HG03354 (cell line): ENCODE results near the gene ZNF33A.
"Not testable (repeated sequence)": the region's sequence is repeated elsewhere in the genome, so short reads cannot be mapped to it uniquely, and the experiment has no call there.

Experiments
- ATAC-seq: cut with Tn5 transposase; IDR thresholded peaks from one replicate; pipeline ENCODE4 v1.9.1; 2021; ENCODE audit warnings: mild to moderate bottlenecking; ENCODE audit not compliant: unreplicated experiment, poor library complexity, severe bottlenecking

The ZNF33A gene

DNA sequence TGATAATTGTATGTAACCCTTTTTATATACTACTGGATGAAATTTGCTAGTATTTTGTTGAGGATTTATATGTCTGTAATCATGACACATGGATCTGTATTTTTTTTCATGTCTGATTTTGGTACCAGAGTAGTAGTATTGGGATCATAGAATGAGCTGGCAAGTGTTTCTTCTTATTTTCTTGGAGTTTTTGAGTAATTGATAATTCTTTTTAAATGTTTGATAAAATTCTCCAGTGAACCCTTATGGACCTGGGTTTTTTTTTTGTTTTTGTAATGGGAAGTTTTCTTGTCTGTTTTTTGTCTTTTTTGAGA is 28.4 kb downstream of the ZNF33A start:
- ATAC-seq: peak; percentile 6

DNA sequence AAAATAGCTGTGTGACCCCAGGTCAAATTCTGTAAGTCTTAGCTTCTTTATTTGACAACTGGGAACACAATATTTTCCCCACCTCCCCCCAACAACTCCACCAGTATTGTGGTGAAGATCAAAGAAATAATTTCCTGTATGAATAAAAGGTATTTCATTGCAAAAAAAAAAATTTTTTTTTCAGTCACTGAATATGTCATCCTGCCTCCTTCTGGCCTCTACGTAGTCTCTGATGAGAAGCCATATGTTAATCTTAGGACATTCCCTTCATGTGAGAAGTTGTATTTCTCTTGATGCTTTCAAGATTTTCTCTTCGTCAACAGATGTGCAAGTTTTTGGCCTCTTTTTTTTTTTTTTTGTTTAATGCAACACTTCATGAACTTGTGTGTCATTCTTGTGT is 33.0 kb downstream of the ZNF33A start:
- ATAC-seq: no peak

DNA sequence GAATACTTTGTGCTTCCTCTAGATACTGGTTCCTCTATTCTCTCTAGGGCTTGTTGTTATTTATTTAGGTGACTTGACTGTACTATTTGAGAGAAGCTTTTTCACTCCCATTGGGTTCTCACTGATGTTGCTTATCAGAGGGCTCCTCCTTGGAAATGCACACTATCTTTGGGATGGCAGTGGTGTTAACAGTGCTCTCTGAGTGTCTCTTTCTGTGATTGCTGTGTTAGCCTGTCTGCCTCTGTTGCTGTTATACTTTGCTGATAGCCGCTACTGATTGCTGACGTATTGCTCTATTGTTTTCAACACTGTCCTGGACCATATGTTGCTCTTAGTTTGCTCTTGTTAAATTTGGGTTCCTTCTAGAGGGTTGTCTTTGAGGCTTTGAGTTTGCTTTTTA is 34.7 kb downstream of the ZNF33A start:
- ATAC-seq: no peak

DNA sequence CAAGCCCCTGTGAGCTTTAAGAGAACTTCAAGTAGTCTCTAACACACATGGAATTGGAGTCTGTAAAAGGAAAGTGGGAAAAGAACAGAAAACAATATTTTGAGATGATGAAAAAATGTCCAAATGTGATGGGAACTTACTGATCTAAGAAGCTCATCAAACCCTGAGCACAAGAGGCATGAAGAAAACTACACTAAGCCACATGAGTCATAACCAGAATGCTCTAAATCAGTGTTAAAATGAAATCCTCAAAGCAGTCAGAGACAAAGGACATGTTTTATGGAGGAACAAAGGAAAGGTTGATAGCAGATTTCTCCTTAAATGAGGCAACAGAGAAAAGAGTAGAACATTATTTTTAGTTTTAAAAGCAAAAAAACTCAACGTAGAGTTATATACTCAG is 37.2 kb downstream of the ZNF33A start:
- peak; percentile 52 for ATAC-seq

DNA sequence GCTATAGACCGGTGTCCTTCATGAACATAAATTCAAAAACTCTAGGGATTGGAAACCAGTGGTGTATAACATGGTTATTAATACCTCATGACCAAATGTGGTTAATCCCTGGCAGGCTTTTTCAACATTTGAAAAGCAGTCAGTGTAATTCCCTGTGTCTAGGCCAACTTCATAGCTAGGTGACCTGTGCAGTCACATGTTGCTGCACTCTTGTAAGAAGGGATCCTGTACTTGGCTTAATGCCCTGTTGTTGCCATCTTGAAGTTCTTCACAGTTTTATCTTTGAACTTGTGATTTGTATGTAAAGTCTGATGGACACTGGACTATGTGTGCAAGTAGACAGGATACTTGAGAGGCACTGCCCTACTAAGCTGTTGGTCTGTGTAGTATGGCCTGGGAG is 39.7 kb downstream of the ZNF33A start:
- ATAC-seq: no peak

DNA sequence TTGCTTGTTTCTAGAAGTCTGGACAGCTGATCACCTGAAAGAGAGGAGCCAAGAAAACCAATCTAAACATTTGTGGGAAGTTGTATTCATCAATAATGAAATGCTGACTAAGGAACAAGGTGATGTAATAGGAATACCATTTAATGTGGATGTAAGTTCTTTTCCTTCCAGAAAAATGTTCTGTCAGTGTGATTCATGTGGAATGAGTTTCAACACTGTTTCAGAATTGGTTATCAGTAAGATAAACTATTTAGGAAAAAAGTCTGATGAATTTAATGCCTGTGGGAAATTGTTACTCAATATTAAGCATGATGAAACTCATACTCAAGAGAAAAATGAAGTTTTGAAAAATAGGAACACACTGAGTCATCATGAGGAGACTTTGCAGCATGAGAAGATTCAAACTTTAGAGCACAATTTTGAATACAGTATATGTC is 43.9 kb downstream of the ZNF33A start:
- no peak for ATAC-seq

DNA sequence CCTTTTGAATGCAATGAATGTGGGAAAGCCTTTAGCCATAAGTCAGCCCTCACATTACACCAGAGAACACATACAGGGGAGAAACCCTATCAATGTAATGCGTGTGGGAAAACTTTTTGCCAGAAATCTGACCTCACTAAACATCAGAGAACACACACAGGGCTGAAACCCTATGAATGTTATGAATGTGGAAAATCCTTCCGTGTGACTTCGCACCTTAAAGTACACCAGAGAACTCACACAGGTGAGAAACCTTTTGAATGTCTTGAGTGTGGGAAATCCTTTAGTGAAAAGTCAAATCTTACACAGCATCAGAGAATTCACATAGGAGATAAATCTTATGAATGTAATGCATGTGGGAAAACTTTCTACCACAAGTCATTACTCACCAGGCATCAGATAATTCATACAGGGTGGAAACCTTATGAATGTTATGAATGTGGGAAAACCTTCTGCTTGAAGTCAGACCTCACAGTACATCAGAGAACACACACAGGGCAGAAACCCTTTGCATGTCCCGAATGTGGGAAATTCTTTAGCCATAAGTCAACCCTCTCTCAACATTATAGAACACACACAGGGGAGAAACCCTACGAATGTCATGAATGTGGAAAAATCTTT is 44.9 kb downstream of the ZNF33A start:
- not testable (repeated sequence) for ATAC-seq

DNA sequence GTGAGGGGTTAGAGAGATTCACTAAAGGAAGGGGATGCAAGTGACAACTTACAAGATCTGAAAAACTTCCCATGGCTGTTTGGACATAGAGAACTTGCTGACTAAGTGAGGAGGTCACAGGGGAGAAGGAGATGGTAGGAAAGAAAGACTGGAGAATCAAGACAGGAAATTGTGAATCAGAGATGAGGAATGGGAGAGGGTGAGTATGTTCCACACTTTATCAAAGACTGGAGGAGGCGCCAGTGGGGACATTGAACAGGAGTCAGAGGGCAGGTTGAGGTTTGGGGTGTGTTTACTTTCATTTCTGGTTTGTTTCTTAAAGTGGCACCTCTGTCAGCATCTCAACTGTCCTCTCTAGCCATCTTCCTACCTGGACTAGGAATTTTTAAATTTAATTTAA is 59.2 kb downstream of the ZNF33A start:
- not testable (repeated sequence) for ATAC-seq

DNA sequence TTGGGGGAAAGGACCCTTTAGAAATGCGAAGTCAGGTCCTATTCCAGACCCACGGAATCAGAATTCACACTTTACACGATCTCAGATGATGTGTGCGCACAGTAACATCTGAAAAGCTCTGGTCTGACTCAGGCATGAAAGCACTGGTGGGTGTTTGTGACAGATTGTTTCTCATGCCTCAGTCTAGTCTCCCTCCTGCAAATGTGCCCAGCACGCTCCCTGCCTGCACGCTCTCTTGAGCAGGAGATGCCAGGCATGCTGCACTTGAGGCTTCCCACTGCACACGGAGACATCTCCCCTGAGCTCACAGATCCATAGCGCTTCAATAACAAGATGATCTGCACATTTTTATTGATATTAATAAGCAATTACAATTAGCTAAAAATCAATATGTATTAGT is 60.0 kb downstream of the ZNF33A start:
- ATAC-seq: no peak

DNA sequence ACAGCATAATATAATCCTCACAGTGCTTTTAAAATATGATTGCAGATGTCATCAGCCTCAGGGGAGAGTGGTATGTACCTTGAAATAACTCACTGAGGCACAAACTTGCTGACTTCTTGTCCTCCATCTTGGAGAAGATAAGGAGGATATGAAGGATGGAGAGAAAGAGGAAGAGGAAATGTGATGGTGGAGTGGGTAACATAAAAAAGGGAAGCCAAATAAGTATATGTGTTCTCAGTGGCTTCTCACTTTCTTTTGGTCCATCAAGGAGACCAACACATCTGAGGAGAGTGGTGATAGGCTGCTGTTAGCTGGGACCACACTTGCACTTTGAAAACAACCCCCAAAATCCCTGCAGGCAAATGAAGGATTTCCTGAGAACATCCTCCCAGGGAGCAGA is 62.1 kb downstream of the ZNF33A start:
- no peak for ATAC-seq

DNA sequence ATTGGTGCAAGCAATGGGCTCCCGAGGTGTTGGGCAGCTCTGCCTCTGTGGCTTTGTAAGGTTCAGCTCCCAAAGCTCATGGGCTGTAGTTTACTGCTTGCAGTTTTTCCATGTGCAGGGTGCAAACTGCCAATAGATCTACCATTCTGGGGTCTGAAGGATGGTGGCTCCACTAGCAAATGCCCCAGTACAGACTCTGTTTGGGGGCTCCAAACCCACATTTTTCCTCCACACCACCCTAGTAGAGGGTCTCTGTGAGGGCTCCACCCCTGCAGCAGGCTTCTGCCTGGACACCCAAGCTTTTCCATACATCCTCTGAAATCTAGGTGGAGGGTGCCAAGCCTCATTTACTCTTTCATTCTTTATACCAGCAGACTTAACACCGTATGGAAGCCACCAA is 66.2 kb downstream of the ZNF33A start:
- ATAC-seq: no peak

DNA sequence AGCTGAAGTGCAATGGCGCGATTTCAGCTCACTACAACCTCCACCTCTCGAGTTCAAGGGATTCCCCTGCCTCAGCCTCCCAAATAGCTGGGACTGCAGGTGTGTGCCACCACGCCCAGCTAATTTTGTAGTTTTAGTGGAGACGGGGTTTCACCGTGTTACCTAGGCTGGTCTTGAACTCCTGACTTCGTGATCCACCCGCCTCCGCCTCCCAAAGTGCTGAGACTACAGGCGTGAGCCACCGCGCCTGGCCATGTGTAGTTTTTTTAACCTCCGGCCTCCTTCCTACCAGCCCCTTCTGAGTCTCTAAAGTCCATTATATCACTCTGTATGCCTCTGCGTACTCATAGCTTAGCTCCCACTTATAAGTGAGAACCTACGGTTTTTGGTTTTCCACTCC is 82.8 kb downstream of the ZNF33A start:
- ATAC-seq: not testable (repeated sequence)

DNA sequence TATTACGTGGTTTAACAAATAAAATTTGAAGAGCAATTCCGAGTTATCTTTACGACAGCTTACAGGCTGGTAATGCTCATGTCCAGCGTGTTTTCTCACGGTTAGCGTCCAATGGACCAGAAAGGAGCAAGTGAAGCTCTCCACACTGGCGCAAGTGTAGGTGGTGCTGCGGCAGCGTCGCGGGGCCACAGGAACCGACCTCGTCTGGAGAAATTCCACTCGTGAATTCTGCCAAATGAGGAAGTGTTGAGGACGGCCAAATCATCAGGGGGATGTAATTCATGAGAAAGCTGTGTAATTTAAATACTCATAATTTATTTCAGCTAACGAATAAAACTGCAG is 83.3 kb downstream of the ZNF33A start:
- ATAC-seq: peak; percentile 3

DNA sequence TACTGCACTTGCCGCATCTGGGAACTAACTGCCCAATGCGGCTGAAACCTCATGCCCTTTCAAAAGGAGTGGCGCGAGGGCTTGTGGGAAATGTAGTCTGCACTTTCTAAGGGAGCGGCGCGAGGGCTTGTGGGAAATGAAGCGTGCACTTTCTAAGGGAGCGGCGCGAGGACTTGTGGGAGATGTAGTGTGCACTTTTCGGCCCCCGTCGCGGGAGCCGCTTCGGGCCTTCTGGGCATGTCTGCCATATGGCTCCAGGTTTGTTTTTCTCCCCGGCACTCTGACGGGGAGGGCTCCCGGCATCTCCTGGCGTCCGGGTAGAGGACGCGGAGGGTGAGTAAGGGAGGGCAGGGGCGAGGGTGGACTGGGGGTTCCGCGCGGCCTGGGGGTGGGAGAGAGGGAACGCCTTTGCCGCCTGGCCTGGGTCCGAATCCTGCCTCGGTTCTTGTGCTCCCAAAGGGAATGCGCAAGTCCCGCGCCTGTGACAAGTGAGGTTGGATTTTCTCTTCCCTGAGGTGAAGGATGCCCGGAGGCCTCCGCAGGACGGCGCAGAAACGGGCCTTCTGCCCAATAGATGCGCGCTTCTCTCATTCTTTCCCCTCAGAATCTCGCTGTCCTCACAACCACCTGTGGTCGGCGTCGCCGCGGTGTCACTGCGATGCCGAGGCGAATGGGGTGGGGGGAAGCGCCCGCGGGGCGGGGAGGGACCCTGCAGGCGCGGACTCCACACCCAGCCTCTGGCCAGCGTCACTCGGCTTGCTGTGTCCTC is 83.9 kb downstream of the ZNF33A start, which contains the start of gene ZNF37A:
Gene ZNF37A, plus strand, starts transcription at position 180 of the 769 bp plus-strand sequence. CDS start 2,281 bp downstream, outside the sequence.
- ATAC-seq: peak; percentile 97

DNA sequence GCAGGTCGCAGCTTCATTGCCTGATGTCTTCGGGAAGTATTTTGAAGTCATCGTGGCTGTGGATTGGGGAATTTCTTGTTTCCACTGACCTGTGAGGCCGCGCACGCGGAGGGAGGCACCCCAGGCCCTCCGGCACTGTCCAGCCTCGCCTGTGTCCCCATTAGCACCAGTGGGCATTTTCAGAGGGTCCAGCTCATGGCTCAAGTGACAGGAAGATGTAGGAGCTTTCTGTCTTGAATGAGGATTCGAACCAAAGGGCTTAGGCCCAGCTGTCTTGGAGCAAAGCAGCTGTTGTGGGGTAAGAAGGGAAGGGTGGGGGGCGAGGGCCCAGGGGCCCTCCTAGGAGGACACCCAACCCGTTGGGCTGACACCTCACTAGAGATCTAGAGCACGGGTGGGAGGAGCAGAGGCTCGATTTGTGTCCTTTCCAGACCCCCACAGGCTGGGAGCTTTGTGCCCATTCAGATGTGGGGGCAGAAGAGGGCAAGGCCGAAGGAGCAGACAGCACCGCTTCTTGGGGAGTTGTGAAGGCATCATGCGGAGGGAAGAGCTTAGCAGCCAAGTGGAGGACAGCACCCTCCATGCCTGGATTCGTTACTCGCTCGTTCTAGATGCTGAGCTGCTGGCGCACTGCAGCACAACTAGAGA is 84.6 kb downstream of the ZNF33A start:
- ATAC-seq: no peak

DNA sequence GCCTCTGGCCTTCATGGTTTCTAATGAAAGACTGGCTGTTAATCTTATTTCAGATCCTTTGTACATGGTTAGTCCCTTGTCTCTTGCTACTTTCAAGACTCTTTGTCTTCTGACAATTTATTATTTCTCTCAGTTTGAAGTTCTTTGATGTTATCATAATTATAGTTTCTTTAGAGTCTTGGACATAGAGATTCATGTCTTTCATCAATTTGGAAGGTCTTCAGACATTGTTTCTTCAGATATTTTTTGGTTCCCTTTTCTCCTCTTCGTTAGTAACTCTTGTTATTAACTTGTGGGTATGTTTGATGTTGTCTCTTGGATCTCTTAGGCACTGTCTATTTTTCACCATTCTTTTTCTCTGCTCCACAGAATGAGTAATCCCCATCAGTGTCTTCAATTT is 92.4 kb downstream of the ZNF33A start:
- ATAC-seq: no peak

DNA sequence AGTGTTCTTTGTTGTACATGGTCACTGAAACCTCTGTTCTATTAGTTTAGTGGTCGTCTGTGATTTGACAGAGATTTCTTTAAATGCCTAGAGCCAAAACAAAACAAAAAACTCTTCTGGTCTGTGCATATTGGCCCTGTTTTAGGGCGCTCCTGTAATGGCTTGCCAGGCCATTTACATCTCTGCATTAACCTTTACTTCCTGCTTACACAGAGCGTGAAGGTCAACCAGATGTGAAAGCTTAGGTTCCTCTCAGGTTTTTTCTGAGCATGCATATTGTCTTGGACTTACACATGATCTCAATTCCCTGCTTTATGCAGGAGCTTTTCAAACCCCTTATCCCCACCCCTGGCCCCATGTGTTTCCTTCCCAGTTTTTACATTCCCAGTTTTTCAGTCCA is 93.3 kb downstream of the ZNF33A start:
- no peak for ATAC-seq

DNA sequence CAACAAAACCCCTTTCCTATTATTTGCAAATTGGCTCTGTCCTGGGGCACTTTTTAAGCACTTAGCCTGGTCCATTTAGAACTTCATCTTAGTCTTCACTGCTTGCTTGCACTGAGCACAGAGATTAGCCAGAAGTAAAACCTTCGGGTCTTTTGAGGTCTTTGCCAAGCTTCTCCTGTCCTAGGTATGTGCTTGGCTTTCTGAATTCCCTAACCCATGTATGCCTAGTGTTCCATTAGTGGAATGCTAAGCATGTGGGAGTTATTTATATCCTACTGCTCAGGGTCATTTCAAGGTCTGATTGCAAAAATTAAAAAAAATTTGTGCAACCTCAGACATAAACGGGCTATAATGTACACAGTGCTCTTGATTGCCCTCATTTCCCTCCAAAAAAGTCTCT is 101.7 kb downstream of the ZNF33A start:
- ATAC-seq: no peak
